GM19035 (cell line): ENCODE data around the gene DNAJB8.

Source experiments
- ATAC-seq: cut with Tn5 transposase; IDR thresholded peaks from one replicate; pipeline ENCODE4 v1.9.1; 2021; ENCODE audit not compliant: unreplicated experiment

The DNAJB8 gene

GRCh38 chr3:128468791-128469527, 2.3 kb upstream of the DNAJB8 start:
- no peak for ATAC-seq

GRCh38 chr3:128468285-128468790, 1.6 kb upstream of the DNAJB8 start:
- ATAC-seq = no peak

- no peak for ATAC-seq
Measured at GRCh38 chr3:128464702-128465101, 2.0 kb downstream of the DNAJB8 start.

GRCh38 chr3:128464188-128464587, 2.5 kb downstream of the DNAJB8 start:
- ATAC-seq = no peak

GRCh38 chr3:128463771-128464170, 2.9 kb downstream of the DNAJB8 start:
- ATAC-seq = no peak

- ATAC-seq = no peak
Measured at GRCh38 chr3:128463354-128463753, 3.3 kb downstream of the DNAJB8 start.

GRCh38 chr3:128462931-128463330, 3.8 kb downstream of the DNAJB8 start:
- ATAC-seq = no peak

GRCh38 chr3:128462341-128462910, 4.3 kb downstream of the DNAJB8 start:
- ATAC-seq = no peak

- no peak for ATAC-seq
Measured at GRCh38 chr3:128461731-128462130, 5.0 kb downstream of the DNAJB8 start.

- ATAC-seq = no peak
Measured at GRCh38 chr3:128459461-128459820, 7.2 kb downstream of the DNAJB8 start.

- ATAC-seq = no peak
Measured at GRCh38 chr3:128458746-128459460, 7.8 kb downstream of the DNAJB8 start.

GRCh38 chr3:128457937-128458336, 8.8 kb downstream of the DNAJB8 start:
- ATAC-seq = no peak

GRCh38 chr3:128456776-128457715, 9.6 kb downstream of the DNAJB8 start:
- no peak for ATAC-seq

GRCh38 chr3:128455786-128456748, 10.6 kb downstream of the DNAJB8 start:
- no peak for ATAC-seq

GRCh38 chr3:128455116-128455515, 11.6 kb downstream of the DNAJB8 start:
- ATAC-seq = no peak

GRCh38 chr3:128454310-128454618, 12.4 kb downstream of the DNAJB8 start:
- no peak for ATAC-seq

- ATAC-seq = no peak
Measured at GRCh38 chr3:128453501-128454309, 13.0 kb downstream of the DNAJB8 start.

- ATAC-seq = no peak
Measured at GRCh38 chr3:128452678-128453275, 13.9 kb downstream of the DNAJB8 start.

GRCh38 chr3:128452120-128452519, 14.6 kb downstream of the DNAJB8 start:
- ATAC-seq = no peak
